ENCODE results near the gene ANKEF1. TPM values are rescaled to one million over a fixed set of nuclear protein-coding genes. Genes with fewer than 3 reads are reported as not detected.
A peak's percentile ranks its signal among the peaks of the same experiment; 100 is the strongest.

The ANKEF1 gene
- total RNA-seq (2.7 and 3.0 TPM in 2 replicates), polyA plus RNA-seq (1.1 and 1.2 TPM in 2 replicates), polyA minus RNA-seq (2.5 and 3.3 TPM in 2 replicates)
- 6.5 TPM for total RNA-seq (2013)

DNA sequence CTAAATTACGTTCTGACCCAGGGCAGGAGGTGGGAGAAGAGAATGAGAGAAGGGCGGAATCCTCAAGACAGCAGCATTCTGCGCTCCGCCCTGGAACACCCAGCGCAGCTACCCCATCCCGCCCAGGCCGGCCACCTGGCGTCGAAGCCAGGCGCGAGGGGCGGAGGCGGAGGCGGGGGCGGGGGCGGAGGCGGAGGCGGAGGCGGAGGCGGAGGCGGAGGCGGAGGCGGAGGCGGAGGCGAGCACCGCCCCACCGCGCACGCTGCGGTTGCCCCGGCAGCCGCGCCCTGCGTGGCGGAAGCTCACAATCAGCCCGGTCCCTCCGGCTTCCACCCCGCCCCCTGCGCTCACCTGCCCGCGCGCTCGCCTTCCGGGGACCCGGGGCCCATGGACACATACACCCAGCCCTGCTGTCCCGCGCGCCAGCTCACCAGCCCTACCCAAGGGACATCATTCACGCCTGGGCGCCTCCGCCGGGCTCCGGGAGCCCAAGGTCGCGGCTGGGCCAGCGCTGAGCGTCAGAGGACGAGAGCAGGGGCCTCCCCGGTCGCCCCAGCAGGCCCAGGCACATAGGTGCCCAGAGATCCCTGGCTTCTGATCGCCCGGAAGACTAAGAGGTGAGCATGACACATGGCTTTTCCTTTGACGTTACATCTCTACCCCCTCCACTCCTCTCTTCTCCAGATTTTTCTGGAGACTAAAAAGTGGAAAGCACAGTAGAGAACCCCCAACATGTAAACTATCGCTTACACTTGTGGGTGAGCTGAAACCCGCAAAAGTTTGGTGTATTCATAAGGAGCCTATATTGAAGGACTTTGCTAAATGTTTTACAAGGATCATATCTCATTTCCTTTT lies at the start of gene ANKEF1:
TSS of gene ANKEF1 (plus strand) at position 271 of the 855 bp plus-strand sequence. CDS start 3,315 bp downstream, outside the sequence.
- DNase-seq (peak; percentile 87), ATAC-seq (ENCODE audit: low read depth) (peak; percentile 96)
- Histone ChIP-seq H3K79me2 (ENCODE audit: control insufficient read depth, insufficient read depth, low read length) (no peaks in the 10 kb centered on the region), H3K4me3 (ENCODE audit: control extremely low read depth in 1 of 5, extremely low read depth in 1 of 5, insufficient read depth in 1 of 5, low read depth in 2 of 5, low read length in 4 of 5) (peak within 1 kb of the TSS in 4 of 5 experiments; percentile 58 to 69 (median 62)), H3K9ac (ENCODE audit: low read length) (peak within 1 kb of the TSS; percentile 68), H3K36me3 (replicated peaks in 1 of 2; ENCODE audit: control extremely low read depth in 1 of 2, control insufficient read depth in 1 of 2, extremely low read depth in 1 of 2, insufficient read depth in 2 of 2, low read length in 1 of 2) (no peaks in the 10 kb centered on the region), H2AFZ (ENCODE audit: insufficient read depth, low read depth, low read length, poor library complexity, severe bottlenecking) (peak within 1 kb of the TSS; percentile 73), H3K4me1 (ENCODE audit: control insufficient read depth in 2 of 2, insufficient read depth in 2 of 2, low read length in 2 of 2) (peaks cover 12 to 16% of the 10 kb centered on the region in 2 donors), H3K9me3 (ENCODE audit: control extremely low read depth in 1 of 3, control insufficient read depth in 2 of 3, insufficient read depth in 1 of 3, low read length in 2 of 3) (no peaks in the 10 kb centered on the region), H3K27me3 (replicated peaks in 1 of 4; ENCODE audit: control extremely low read depth in 1 of 4, control insufficient read depth in 3 of 4, insufficient read depth in 4 of 4, low read length in 3 of 4) (no peaks in the 10 kb centered on the region), H3K4me2 (replicated peaks; ENCODE audit: low read depth, low read length, poor library complexity, severe bottlenecking) (peak within 1 kb of the TSS; percentile 81), H4K20me1 (ENCODE audit: control insufficient read depth, insufficient read depth, low read length, poor library complexity, severe bottlenecking) (no peaks in the 10 kb centered on the region), H3K27ac (ENCODE audit: low read length in 2 of 2) (peak within 1 kb of the TSS in 1 of 2 donors; percentile 47)
- CTCF ChIA-PET: interaction anchor here (1.5 kb wide), 1 partner anchor 56 kb away, joined by 6 read pairs; no protein-coding TSS in a partner anchor
- H3K9me3 Mint-ChIP-seq (ENCODE audit: insufficient read depth): no peaks in the 10 kb centered on the region
- peaks cover 13% of the 10 kb centered on the region for H3K4me1 Mint-ChIP-seq
- TF ChIP-seq, protein P1, sequence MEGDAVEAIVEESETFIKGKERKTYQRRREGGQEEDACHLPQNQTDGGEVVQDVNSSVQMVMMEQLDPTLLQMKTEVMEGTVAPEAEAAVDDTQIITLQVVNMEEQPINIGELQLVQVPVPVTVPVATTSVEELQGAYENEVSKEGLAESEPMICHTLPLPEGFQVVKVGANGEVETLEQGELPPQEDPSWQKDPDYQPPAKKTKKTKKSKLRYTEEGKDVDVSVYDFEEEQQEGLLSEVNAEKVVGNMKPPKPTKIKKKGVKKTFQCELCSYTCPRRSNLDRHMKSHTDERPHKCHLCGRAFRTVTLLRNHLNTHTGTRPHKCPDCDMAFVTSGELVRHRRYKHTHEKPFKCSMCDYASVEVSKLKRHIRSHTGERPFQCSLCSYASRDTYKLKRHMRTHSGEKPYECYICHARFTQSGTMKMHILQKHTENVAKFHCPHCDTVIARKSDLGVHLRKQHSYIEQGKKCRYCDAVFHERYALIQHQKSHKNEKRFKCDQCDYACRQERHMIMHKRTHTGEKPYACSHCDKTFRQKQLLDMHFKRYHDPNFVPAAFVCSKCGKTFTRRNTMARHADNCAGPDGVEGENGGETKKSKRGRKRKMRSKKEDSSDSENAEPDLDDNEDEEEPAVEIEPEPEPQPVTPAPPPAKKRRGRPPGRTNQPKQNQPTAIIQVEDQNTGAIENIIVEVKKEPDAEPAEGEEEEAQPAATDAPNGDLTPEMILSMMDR (IDR thresholded peaks at IDR 0.05): no peak
- TF ChIP-seq EZH2 (IDR thresholded peaks at IDR 0.05; ENCODE audit: borderline replicate concordance, insufficient read depth, low read depth, low read length, poor library complexity, severe bottlenecking): no peak
- intact Hi-C loops (cut with micrococcal nuclease): loop anchor here (2.0 kb wide), 2 partner anchors 56 to 400 kb away; partner anchors contain the start of genes MKKS and SLX4IP
- H3K27ac Mint-ChIP-seq: peak within 1 kb of the TSS; percentile 60
- peak within 1 kb of the TSS; percentile 77 for H3K4me3 Mint-ChIP-seq
- POLR2A ChIA-PET: no interaction called here
- peaks cover 7% of the 10 kb centered on the region for H3K27me3 Mint-ChIP-seq
- under 1% methylated on average over 62 of the region's 65 CpGs for WGBS (ENCODE audit: insufficient coverage)

DNA sequence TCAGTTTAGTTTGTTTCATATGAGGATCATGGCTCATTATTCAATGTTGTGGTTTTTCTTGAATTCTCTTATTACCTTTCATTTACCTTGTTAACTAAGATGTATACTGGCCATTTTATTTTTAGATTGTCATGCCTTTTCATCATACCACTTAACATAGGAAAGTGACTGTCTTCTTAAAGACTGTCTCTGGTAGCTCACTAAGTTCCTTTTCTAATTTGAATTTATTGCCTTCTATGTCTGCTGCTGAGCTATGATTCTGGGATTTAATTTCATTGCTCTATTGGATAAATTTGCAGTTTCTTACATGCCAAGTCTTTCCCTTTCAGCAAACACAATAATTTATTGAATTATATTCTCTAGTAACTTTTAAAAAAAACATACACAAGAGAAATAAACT lies 49.5 kb upstream of the ANKEF1 start:
- Histone ChIP-seq H3K4me2 (replicated peaks; ENCODE audit: low read depth, low read length, poor library complexity, severe bottlenecking) (no peak overlapping the region), H3K9ac (ENCODE audit: low read length) (no peak overlapping the region), H3K4me3 (ENCODE audit: control extremely low read depth in 1 of 5, extremely low read depth in 1 of 5, insufficient read depth in 1 of 5, low read depth in 2 of 5, low read length in 4 of 5) (no peak overlapping the region), H2AFZ (ENCODE audit: insufficient read depth, low read depth, low read length, poor library complexity, severe bottlenecking) (no peak overlapping the region), H3K9me3 (ENCODE audit: control extremely low read depth in 1 of 3, control insufficient read depth in 2 of 3, insufficient read depth in 1 of 3, low read length in 2 of 3) (no peaks in the 10 kb centered on the region), H3K36me3 (replicated peaks in 1 of 2; ENCODE audit: control extremely low read depth in 1 of 2, control insufficient read depth in 1 of 2, extremely low read depth in 1 of 2, insufficient read depth in 2 of 2, low read length in 1 of 2) (no peaks in the 10 kb centered on the region), H3K27me3 (replicated peaks in 1 of 4; ENCODE audit: control extremely low read depth in 1 of 4, control insufficient read depth in 3 of 4, insufficient read depth in 4 of 4, low read length in 3 of 4) (no peaks in the 10 kb centered on the region), H3K27ac (ENCODE audit: low read length in 2 of 2) (no peak overlapping the region), H3K4me1 (ENCODE audit: control insufficient read depth in 2 of 2, insufficient read depth in 2 of 2, low read length in 2 of 2) (no peaks in the 10 kb centered on the region), H4K20me1 (ENCODE audit: control insufficient read depth, insufficient read depth, low read length, poor library complexity, severe bottlenecking) (no peaks in the 10 kb centered on the region), H3K79me2 (ENCODE audit: control insufficient read depth, insufficient read depth, low read length) (no peaks in the 10 kb centered on the region)
- Mint-ChIP-seq H3K4me1 (no peaks in the 10 kb centered on the region), H3K9me3 (ENCODE audit: insufficient read depth) (no peaks in the 10 kb centered on the region), H3K27ac (no peak overlapping the region), H3K27me3 (peaks cover 14% of the 10 kb centered on the region), H3K4me3 (no peak overlapping the region)
- DNase-seq: no peak
- ChIA-PET CTCF (interaction anchor here (0.9 to 1.5 kb wide), 2 partner anchors 105 to 442 kb away, joined by 3 read pairs; no protein-coding TSS in a partner anchor), POLR2A (no interaction called here)
- no peak for ATAC-seq (ENCODE audit: low read depth)
- intact Hi-C loops (cut with micrococcal nuclease): no loop called here
- TF ChIP-seq, protein P1 (IDR thresholded peaks at IDR 0.05): no peak
- TF ChIP-seq EZH2 (IDR thresholded peaks at IDR 0.05; ENCODE audit: borderline replicate concordance, insufficient read depth, low read depth, low read length, poor library complexity, severe bottlenecking): no peak
